Measurements from ENCODE around the gene AFAP1. TPM values are rescaled to one million over a fixed set of nuclear protein-coding genes. Genes with fewer than 3 reads are reported as not detected.
A peak's percentile ranks its signal among the peaks of the same experiment; 100 is the strongest.

AFAP1 gene
- total RNA-seq, 1 experiment from 2014 or later: 11.3 TPM

DNA sequence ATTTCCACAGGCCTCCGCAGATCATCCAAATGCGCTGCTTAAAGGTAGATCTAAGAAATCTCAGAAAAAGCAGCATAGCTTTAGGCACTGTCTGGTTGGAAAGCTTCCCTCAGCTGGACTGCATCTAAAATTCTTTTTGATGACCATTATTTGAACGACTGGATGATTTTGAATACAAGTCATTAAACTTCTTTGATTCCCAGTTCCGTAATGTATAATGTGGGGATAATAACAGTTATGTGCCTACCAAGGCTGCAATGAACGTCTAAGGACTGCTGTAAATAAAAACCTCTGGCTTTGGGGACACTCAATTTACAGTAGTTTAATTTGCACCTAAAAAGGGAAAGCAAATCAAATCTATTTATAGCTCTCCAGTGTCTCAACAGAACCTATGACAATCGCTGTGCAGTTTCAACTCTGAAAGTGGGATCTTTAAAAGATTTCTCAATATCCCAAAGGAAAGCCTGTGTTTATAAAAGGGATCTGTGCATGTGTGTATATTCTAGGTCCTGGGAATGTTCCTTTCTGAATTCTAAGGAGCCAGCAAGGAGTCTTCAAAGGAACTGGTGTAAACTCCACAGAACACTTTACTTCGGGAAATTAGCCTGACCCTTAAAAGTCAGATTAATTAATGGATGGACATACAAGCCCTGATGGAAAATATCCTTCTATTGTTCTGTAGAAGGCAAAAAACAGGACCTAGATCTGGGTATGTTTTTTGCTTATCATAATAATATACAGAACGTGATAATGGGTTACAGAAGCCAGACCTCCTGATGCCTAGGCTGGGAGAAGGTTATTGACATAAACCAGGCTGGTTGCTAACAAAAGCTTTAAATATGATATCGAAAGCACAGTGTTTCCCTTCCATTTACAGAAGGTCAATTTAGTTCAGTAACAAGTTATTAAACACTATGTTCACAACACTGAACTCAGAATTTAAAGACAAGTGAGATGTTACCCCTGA is 53.4 kb downstream of the AFAP1 start:
- no peaks in the 10 kb centered on the region for H3K36me3 ChIP-seq (replicated peaks; ENCODE audit: control insufficient read depth, insufficient read depth, low read length)
- DNase-seq: no peak
- no peaks in the 10 kb centered on the region for H3K27me3 ChIP-seq (ENCODE audit: control insufficient read depth, insufficient read depth, low read length)
- no peak overlapping the region for H3K4me3 ChIP-seq (ENCODE audit: insufficient read depth, low read depth, low read length)

DNA sequence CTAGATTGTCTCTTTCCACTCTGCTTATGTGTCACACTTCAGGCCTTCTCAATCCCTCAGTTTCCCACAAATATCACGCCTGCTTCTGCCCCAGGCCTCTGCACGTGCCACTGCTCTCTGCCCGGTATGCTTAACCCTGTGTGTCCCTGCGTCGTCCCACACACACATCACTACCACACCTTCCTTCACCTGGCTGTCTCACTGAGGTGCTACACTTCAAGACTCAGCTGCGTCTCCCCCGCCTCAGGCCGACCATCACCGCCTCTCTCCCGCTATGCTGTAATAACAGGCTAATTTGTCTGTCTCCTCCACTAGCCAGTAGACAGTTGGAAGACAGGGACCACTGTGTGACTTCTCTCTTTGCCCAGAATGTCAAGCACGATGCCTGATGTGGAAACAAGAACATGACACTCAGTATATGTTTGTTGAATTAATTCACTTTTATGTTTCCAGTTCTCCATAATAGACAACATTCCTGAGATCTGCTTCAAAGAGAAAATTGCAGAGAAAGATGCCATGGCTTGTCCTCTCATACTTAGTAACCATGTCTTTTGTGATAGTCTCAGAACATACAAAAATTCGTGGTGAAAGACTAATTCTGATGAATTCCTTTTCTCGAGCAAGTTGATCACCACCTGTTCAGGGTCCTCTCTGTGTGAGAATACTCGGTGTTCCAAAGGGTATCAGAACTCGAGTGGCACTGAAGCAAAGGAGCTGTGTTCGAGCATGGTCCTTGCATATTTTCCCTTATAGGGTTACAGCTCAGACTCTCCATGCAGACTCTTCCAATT is 54.2 kb downstream of the AFAP1 start:
- no peak for DNase-seq
- no peak overlapping the region for H3K4me3 ChIP-seq (ENCODE audit: insufficient read depth, low read depth, low read length)
- no peaks in the 10 kb centered on the region for H3K36me3 ChIP-seq (replicated peaks; ENCODE audit: control insufficient read depth, insufficient read depth, low read length)
- no peaks in the 10 kb centered on the region for H3K27me3 ChIP-seq (ENCODE audit: control insufficient read depth, insufficient read depth, low read length)

DNA sequence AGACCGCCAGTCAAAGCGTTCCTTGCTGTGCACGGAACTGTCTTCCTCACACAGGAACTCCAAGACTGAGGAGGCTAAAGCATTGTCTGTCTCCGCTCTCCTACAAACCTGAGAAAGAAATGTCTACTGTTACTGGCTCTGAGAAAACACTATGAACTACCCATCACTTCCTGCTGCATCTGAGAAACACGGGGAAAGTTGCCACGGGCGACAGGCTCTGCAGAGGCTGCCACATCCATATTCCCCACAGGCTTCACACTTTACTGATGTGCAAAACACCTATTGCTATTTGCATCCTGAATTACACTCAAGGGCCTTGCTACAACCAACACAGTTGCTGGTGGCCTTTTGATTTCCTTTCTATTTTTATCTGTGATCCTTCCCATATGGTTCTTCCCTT is 59.0 kb downstream of the AFAP1 start:
- DNase-seq: no peak
- Histone ChIP-seq H3K4me3 (ENCODE audit: insufficient read depth, low read depth, low read length) (no peak overlapping the region), H3K36me3 (replicated peaks; ENCODE audit: control insufficient read depth, insufficient read depth, low read length) (no peaks in the 10 kb centered on the region), H3K27me3 (ENCODE audit: control insufficient read depth, insufficient read depth, low read length) (no peaks in the 10 kb centered on the region)

DNA sequence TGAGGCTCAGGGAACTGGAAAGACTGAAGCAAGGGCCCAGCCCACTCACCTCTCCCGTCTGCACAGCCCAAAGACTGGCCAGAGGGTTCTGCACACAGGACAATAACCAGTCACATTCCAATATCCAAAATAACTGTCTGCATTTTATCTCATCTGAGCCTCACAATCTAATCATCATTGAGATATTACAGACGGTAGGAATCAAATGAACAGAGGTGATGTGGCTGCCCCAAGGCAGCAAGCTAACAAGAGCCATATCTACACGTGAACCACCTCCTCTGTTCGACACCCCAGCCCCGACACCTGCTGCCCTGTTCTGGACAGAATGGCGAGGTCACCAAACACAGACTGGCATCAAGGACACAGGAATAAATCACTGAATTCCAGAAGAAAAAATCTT is 60.5 kb downstream of the AFAP1 start:
- DNase-seq: no peak
- H3K36me3 ChIP-seq (replicated peaks; ENCODE audit: control insufficient read depth, insufficient read depth, low read length): no peaks in the 10 kb centered on the region
- no peaks in the 10 kb centered on the region for H3K27me3 ChIP-seq (ENCODE audit: control insufficient read depth, insufficient read depth, low read length)
- no peak overlapping the region for H3K4me3 ChIP-seq (ENCODE audit: insufficient read depth, low read depth, low read length)

DNA sequence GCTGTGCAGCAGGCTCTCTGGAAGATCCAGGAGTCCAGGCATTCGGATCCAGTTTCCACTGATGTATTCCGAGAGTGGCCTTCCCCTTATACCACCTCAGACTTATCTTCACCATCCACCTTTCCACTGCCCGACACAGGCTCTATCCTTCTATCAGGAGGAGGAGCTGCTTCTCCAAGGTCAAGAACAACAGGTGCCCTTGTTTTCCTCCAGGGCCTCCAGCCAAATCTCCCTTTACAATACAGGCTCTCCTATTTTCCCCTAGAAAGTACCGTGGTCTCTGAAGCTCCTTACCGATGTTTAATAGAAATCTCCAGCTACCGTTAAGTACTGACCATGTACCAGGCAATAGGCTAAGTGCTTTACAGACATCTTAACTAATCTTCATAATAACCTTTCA is 61.3 kb downstream of the AFAP1 start:
- no peaks in the 10 kb centered on the region for H3K36me3 ChIP-seq (replicated peaks; ENCODE audit: control insufficient read depth, insufficient read depth, low read length)
- no peak overlapping the region for H3K4me3 ChIP-seq (ENCODE audit: insufficient read depth, low read depth, low read length)
- DNase-seq: no peak
- H3K27me3 ChIP-seq (ENCODE audit: control insufficient read depth, insufficient read depth, low read length): no peaks in the 10 kb centered on the region

DNA sequence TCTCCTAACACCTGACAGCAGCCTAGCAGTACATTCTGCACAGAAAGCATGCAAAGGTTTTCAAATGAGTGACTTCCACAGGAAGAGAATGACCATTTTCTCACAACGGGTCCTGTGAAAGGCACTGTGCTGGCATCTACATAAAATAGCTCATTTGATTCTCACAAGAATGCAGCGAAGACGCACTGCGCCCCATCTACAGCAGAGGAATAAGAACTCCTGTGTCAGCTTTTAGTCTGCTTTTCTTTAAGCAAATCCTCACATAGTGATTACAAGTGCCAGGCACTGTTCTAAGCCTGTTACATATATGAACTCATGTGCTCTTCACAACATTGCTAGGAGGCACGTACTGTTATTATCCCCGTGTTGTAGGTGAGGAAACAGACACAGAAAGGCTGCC is 62.5 kb downstream of the AFAP1 start:
- H3K36me3 ChIP-seq (replicated peaks; ENCODE audit: control insufficient read depth, insufficient read depth, low read length): no peaks in the 10 kb centered on the region
- no peak for DNase-seq
- no peak overlapping the region for H3K4me3 ChIP-seq (ENCODE audit: insufficient read depth, low read depth, low read length)
- no peaks in the 10 kb centered on the region for H3K27me3 ChIP-seq (ENCODE audit: control insufficient read depth, insufficient read depth, low read length)

DNA sequence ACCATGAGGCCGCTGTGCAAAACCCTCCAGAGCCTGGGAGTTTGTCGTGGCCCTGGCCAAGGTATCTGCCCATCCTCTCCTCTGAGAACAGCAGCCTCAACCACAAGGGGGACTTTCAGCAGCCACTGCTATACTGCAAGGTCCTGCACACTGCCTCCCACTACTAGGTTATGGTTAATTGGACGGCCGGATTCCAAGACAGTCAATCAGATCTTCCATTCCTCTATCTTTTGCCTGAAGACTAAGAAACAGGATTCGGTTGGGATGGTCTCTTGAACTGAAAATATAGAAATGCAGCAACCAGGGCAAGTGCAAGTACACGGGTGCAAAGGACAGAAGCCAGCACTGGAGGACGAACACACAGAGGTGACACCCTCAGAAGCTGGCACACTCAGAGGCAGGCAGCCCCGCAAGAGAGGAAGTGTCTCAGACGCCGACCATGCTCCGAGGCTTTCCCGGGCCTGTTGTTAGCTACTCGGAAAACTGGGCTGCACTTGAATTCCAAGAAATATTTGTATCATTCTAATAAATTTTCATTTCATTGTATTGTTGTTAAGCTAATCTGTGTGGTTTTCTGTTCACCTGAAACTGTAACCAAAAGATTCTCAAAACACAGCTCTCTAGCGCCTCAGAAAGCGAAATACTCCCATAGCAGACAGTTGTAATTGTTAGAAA is 63.3 kb downstream of the AFAP1 start:
- peak; percentile 72 for DNase-seq
- Histone ChIP-seq H3K4me3 (ENCODE audit: insufficient read depth, low read depth, low read length) (no peak overlapping the region), H3K36me3 (replicated peaks; ENCODE audit: control insufficient read depth, insufficient read depth, low read length) (peaks cover 2% of the 10 kb centered on the region; the same call in 1 of the 2 replicates), H3K27me3 (ENCODE audit: control insufficient read depth, insufficient read depth, low read length) (no peaks in the 10 kb centered on the region)

DNA sequence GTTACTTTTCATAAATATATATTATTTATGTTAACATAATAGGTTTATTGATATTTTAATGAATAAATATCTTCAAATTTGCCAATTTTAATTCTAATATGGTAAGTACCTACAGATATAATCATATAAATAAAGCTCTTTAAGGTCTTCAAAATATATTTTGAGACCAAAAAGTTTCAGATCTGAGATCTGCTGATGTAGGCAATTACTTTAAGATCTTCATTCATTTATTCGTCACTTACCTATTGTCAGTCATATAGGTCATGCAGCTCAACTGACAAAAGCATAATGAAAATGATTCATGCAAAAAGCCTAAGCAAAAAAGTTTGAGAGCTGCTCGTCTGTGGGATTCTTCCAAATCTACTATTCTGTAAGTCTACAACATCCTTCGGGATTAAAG is 64.8 kb downstream of the AFAP1 start:
- Histone ChIP-seq H3K4me3 (ENCODE audit: insufficient read depth, low read depth, low read length) (no peak overlapping the region), H3K36me3 (replicated peaks; ENCODE audit: control insufficient read depth, insufficient read depth, low read length) (peaks cover 2% of the 10 kb centered on the region), H3K27me3 (ENCODE audit: control insufficient read depth, insufficient read depth, low read length) (no peaks in the 10 kb centered on the region)
- DNase-seq: no peak

DNA sequence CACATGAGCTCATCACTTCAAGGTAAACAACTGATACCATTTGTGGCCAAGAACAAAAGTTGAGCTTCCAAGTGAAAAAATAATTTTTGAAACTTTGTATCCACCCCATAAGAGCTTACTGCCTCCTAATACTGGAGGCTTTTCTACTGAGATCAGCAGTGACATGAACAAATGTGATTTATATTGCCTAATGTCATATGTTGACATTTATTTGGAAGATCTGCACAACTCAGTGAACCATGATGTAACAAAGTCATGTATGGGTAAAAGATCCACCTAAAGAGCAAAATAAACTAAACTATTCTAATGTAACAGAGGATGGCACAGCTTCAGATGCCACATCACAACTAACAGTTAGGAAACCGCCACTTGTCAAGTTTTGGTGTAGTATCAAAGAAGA is 65.8 kb downstream of the AFAP1 start:
- peaks cover 2% of the 10 kb centered on the region for H3K36me3 ChIP-seq (replicated peaks; ENCODE audit: control insufficient read depth, insufficient read depth, low read length)
- DNase-seq: no peak
- no peak overlapping the region for H3K4me3 ChIP-seq (ENCODE audit: insufficient read depth, low read depth, low read length)
- no peaks in the 10 kb centered on the region for H3K27me3 ChIP-seq (ENCODE audit: control insufficient read depth, insufficient read depth, low read length)

DNA sequence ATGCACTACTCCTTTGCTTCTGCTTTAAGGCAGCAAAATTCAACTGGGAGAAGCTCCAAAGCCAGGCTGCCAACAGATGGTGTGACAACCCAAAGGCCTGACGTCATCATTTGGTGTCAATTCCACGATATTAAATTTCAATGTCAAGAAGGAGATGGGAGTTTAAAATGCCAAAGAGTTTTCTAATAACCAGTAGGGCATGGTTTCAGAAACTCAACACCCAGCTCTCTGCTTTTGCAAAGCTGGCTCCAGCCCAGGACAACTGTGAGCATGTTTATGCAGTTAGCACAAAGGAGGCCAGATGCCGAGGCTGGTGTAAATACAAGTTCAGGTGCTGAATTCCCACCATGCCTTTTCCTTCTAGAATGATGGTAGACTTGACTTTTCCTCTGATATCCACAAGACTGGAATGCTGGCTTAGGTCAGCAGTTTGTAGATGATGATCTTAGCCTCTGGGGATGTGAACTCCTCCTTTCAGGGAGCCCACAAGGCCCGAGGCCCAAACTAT is 67.3 kb downstream of the AFAP1 start:
- DNase-seq: no peak
- Histone ChIP-seq H3K36me3 (replicated peaks; ENCODE audit: control insufficient read depth, insufficient read depth, low read length) (peaks cover 2% of the 10 kb centered on the region), H3K27me3 (ENCODE audit: control insufficient read depth, insufficient read depth, low read length) (no peaks in the 10 kb centered on the region), H3K4me3 (ENCODE audit: insufficient read depth, low read depth, low read length) (no peak overlapping the region)

DNA sequence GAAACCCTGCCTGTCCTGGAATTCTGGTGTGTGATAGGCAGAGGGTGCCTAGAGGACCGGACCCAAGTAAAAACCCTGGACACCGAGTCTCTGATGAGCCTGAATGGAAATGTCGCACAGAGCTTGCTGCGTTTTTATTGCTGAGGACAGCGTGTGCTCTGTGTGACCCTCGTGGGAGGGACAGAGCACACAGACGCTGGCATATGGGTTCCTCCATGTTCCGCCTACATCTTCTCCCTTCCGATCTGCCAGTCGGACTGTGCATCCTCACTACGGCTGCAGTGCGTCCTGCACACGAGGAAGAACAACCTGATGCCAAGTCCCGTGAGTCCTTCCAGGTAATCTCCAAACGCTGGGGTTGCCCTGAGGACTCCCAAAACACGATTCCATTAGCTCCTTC is 68.3 kb downstream of the AFAP1 start:
- no peaks in the 10 kb centered on the region for H3K27me3 ChIP-seq (ENCODE audit: control insufficient read depth, insufficient read depth, low read length)

DNA sequence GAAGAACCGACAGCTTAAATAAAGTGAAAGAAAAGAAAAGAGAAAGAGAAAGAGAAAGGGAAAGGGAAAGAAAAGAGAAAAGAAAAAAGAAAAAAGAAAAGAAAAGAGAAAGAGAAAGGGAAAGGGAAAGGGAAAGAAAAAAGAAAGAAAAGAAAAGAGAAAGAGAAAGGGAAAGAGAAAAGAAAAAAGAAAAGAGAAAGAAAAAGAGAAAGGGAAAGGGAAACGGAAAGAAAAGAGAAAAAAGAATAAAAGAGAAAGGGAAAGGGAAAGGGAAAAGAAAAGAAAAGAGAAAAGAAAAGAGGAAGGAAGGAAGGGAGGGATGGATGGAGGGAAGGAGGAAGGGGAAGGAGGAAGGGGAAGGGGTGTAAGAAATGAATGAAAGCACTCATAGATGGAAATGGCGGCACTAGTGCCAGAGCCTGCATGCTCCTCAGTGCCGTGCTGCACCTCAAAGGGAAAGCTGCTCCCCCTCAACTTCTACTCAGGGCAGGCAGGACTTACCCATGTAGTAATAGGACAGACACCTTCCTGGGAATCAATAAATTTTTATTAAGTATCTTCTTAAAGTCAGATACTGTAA is 70.7 kb downstream of the AFAP1 start:
- DNase-seq: no peak
- no peaks in the 10 kb centered on the region for H3K27me3 ChIP-seq (ENCODE audit: control insufficient read depth, insufficient read depth, low read length)
- H3K36me3 ChIP-seq (replicated peaks; ENCODE audit: control insufficient read depth, insufficient read depth, low read length): peaks cover 2% of the 10 kb centered on the region
- H3K4me3 ChIP-seq (ENCODE audit: insufficient read depth, low read depth, low read length): no peak overlapping the region

More for the DNA sequence above, 68.3 kb downstream of the AFAP1 start:
- H3K36me3 ChIP-seq (replicated peaks; ENCODE audit: control insufficient read depth, insufficient read depth, low read length): peaks cover 2% of the 10 kb centered on the region
- DNase-seq: no peak
- H3K4me3 ChIP-seq (ENCODE audit: insufficient read depth, low read depth, low read length): no peak overlapping the region

DNA sequence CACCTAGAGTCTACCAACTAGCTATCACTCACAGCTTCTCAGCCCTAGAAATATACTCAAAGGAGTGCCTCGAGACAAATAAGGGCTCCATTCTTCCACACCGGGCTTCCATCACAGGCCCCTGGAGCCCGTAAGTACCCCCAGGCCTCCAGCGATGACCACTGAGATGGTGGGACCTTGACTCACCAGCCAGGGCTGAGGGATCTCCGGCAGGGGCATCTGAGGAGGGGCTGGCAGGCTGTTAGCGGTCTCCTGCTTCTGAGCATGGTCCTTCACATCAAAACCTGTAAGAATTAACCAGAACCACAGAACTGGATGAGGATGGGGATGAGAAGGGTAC is 71.3 kb downstream of the AFAP1 start:
- Histone ChIP-seq H3K27me3 (ENCODE audit: control insufficient read depth, insufficient read depth, low read length) (no peaks in the 10 kb centered on the region), H3K4me3 (ENCODE audit: insufficient read depth, low read depth, low read length) (no peak overlapping the region), H3K36me3 (replicated peaks; ENCODE audit: control insufficient read depth, insufficient read depth, low read length) (peaks cover 2% of the 10 kb centered on the region)
- DNase-seq: no peak

DNA sequence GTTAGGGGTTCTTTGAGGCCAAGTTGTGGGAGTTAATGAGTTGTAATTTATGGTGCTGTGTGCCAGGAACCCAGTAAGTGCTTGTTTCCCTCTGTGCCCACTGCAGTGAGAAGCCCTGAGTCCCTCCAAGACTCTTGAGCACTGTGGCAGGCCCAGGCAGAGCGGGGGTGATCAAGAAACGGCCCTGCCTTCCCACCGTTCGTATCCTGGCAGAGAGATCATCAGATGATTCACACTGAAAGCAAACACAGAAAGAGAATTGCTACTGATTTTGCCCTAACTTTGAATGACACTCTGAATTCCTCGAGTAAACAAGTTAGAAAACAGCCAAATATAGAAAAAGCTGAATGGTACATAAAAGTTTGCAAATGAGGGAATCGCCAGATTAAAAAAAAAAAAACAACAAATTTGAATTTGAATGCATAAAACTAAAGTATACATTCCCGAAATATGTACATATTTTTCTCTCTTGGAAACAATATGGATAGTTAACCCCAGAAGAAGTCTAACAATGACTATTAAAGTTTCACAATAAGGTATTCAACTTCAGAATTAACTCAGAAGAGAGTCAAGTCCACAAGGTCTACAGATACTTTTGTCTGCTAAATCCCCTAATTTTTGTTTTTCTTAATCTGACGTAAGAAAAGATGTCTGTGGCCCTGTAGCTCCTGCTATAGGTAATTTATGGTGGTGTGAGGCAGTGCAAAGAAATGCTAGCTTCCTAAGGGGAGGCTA is 71.8 kb downstream of the AFAP1 start:
- peaks cover 2% of the 10 kb centered on the region for H3K36me3 ChIP-seq (replicated peaks; ENCODE audit: control insufficient read depth, insufficient read depth, low read length)
- H3K4me3 ChIP-seq (ENCODE audit: insufficient read depth, low read depth, low read length): no peak overlapping the region
- H3K27me3 ChIP-seq (ENCODE audit: control insufficient read depth, insufficient read depth, low read length): no peaks in the 10 kb centered on the region
- DNase-seq: no peak
